ENCODE results near the gene SNUPN. TPM values are rescaled to one million over a fixed set of nuclear protein-coding genes. Genes with fewer than 3 reads are reported as not detected.

Gene SNUPN
- total and polyA plus RNA-seq, 2 donors (not counting 1 experiment from before 2014, with no cell fraction given): 10.5 to 23.5 TPM

DNA sequence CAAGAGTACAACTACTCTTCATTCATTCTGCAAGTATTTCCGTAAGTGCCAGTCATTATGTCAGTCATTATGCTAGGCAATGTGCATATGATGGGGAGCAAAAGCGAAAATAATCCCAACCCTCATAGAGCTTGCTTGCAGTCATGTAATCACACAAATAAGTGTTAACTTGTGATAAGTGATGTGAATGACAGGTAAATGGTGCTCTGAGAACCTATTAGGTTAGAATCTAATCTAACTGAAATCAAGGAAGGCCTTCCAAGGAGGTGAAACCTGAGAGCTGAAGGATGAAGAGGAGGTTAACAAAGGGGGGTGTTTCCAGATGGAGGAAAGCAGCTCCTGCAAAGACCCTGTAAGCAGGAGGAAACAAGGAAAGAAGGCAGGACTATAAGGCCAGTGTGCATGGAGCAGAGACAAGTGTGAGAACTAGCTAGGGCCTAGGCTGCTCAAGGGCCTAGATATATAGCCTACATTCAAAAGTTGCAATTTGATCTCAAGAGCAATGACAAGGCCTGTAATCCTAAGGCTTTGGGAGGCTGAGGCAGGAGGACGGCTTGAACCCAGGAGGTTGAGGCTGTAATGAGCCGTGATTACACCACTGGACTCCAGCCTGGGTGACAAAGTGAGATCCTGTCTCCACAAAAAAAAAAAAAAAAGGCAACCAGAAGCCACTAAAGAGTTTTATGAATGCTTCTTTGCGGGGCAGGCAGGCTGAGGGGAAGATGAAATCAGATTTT is 51.7 kb downstream of the SNUPN start:
- Histone ChIP-seq H3K9ac (ENCODE audit: low read length) (no peak overlapping the region), H2AFZ (ENCODE audit: insufficient read depth, low read depth, low read length, poor library complexity, severe bottlenecking) (no peak overlapping the region), H3K9me3 (ENCODE audit: control extremely low read depth in 1 of 3, control insufficient read depth in 2 of 3, insufficient read depth in 1 of 3, low read length in 2 of 3) (no peaks in the 10 kb centered on the region), H3K36me3 (replicated peaks in 1 of 2; ENCODE audit: control extremely low read depth in 1 of 2, control insufficient read depth in 1 of 2, extremely low read depth in 1 of 2, insufficient read depth in 2 of 2, low read length in 1 of 2) (peaks cover 0 to 3% of the 10 kb centered on the region in 2 experiments), H3K27me3 (replicated peaks in 1 of 4; ENCODE audit: control extremely low read depth in 1 of 4, control insufficient read depth in 3 of 4, insufficient read depth in 4 of 4, low read length in 3 of 4) (no peaks in the 10 kb centered on the region), H3K4me1 (ENCODE audit: control insufficient read depth in 2 of 2, insufficient read depth in 2 of 2, low read length in 2 of 2) (peaks cover 12 to 13% of the 10 kb centered on the region in 2 donors), H3K79me2 (ENCODE audit: control insufficient read depth, insufficient read depth, low read length) (peaks cover 59% of the 10 kb centered on the region), H3K4me2 (replicated peaks; ENCODE audit: low read depth, low read length, poor library complexity, severe bottlenecking) (no peak overlapping the region), H4K20me1 (ENCODE audit: control insufficient read depth, insufficient read depth, low read length, poor library complexity, severe bottlenecking) (peaks cover 6% of the 10 kb centered on the region), H3K4me3 (ENCODE audit: control extremely low read depth in 1 of 5, extremely low read depth in 1 of 5, insufficient read depth in 1 of 5, low read depth in 2 of 5, low read length in 4 of 5) (no peak overlapping the region), H3K27ac (ENCODE audit: low read length in 2 of 2) (no peak overlapping the region)
- Mint-ChIP-seq H3K4me3 (no peak overlapping the region), H3K9me3 (ENCODE audit: insufficient read depth) (no peaks in the 10 kb centered on the region), H3K27me3 (no peaks in the 10 kb centered on the region), H3K4me1 (peaks cover 29% of the 10 kb centered on the region), H3K27ac (peak overlapping the region; percentile 32)
- ChIA-PET CTCF (interaction anchor here (0.6 kb wide), 2 partner anchors 29 to 54 kb away, joined by 3 read pairs; no protein-coding TSS in a partner anchor), POLR2A (no interaction called here)
- intact Hi-C loops (cut with micrococcal nuclease): no loop called here
- 100% methylated on average over 2 of the region's 5 CpGs for WGBS (ENCODE audit: insufficient coverage)
- TF ChIP-seq EZH2 (IDR thresholded peaks at IDR 0.05; ENCODE audit: borderline replicate concordance, insufficient read depth, low read depth, low read length, poor library complexity, severe bottlenecking): no peak
- TF ChIP-seq CTCF (IDR thresholded peaks at IDR 0.05): no peak
- ATAC-seq (ENCODE audit: low read depth) (no peak), DNase-seq (no peak)

GRCh38 chr15:75570126-75570845 is 55.2 kb downstream of the SNUPN start:
- peaks cover 0 to 3% of the 10 kb centered on the region in 2 experiments for H3K36me3 ChIP-seq (replicated peaks in 1 of 2; ENCODE audit: control extremely low read depth in 1 of 2, control insufficient read depth in 1 of 2, extremely low read depth in 1 of 2, insufficient read depth in 2 of 2, low read length in 1 of 2)
- ChIA-PET POLR2A (interaction anchor here (0.6 kb wide), 1 partner anchor 416 kb away, joined by 5 read pairs; no protein-coding TSS in a partner anchor), CTCF (no interaction called here)
- H3K27ac ChIP-seq (ENCODE audit: low read length in 2 of 2): no peak overlapping the region
- Mint-ChIP-seq H3K9me3 (ENCODE audit: insufficient read depth) (no peaks in the 10 kb centered on the region), H3K4me3 (no peak overlapping the region), H3K27me3 (no peaks in the 10 kb centered on the region), H3K4me1 (peaks cover 16% of the 10 kb centered on the region), H3K27ac (no peak overlapping the region)
- intact Hi-C loops (cut with micrococcal nuclease): no loop called here
- ATAC-seq (ENCODE audit: low read depth) (no peak), DNase-seq (no peak)
- H3K27me3 ChIP-seq (replicated peaks in 1 of 4; ENCODE audit: control extremely low read depth in 1 of 4, control insufficient read depth in 3 of 4, insufficient read depth in 4 of 4, low read length in 3 of 4): no peaks in the 10 kb centered on the region
- no peak overlapping the region for H3K9ac ChIP-seq (ENCODE audit: low read length)
- no peak overlapping the region for H2AFZ ChIP-seq (ENCODE audit: insufficient read depth, low read depth, low read length, poor library complexity, severe bottlenecking)
- peaks cover 14% of the 10 kb centered on the region for H4K20me1 ChIP-seq (ENCODE audit: control insufficient read depth, insufficient read depth, low read length, poor library complexity, severe bottlenecking)
- no peak for TF ChIP-seq CTCF (IDR thresholded peaks at IDR 0.05)
- no peak for TF ChIP-seq EZH2 (IDR thresholded peaks at IDR 0.05; ENCODE audit: borderline replicate concordance, insufficient read depth, low read depth, low read length, poor library complexity, severe bottlenecking)
- no peaks in the 10 kb centered on the region for H3K4me1 ChIP-seq (ENCODE audit: control insufficient read depth in 2 of 2, insufficient read depth in 2 of 2, low read length in 2 of 2)
- peaks cover 73% of the 10 kb centered on the region for H3K79me2 ChIP-seq (ENCODE audit: control insufficient read depth, insufficient read depth, low read length)
- H3K4me2 ChIP-seq (replicated peaks; ENCODE audit: low read depth, low read length, poor library complexity, severe bottlenecking): no peak overlapping the region
- WGBS (ENCODE audit: insufficient coverage): 81% methylated on average over 2 of the region's 8 CpGs
- no peaks in the 10 kb centered on the region for H3K9me3 ChIP-seq (ENCODE audit: control extremely low read depth in 1 of 3, control insufficient read depth in 2 of 3, insufficient read depth in 1 of 3, low read length in 2 of 3)
- no peak overlapping the region for H3K4me3 ChIP-seq (ENCODE audit: control extremely low read depth in 1 of 5, extremely low read depth in 1 of 5, insufficient read depth in 1 of 5, low read depth in 2 of 5, low read length in 4 of 5)
